ENCODE measurements around the gene IGFBPL1.
A peak's percentile ranks its signal among the peaks of the same experiment; 100 is the strongest.
"Not testable (repeated sequence)": the region's sequence is repeated elsewhere in the genome, so short reads cannot be mapped to it uniquely, and the experiment has no call there.

Gene IGFBPL1

GRCh38 chr9:38394416-38394815, 29.8 kb downstream of the IGFBPL1 start:
- DNase-seq, result no peak

GRCh38 chr9:38393128-38393796, 31.0 kb downstream of the IGFBPL1 start:
- no peak for DNase-seq

GRCh38 chr9:38392235-38393127, 31.8 kb downstream of the IGFBPL1 start, which contains the start of gene ALDH1B1:
TSS of gene ALDH1B1 (plus strand) at chr9:38392702. CDS start at chr9:38395749, 3,047 bp downstream.
- peak; percentile 87 for DNase-seq

- no peak for DNase-seq
These were observed 32.8 kb downstream of the IGFBPL1 start for GRCh38 chr9:38391278-38392118.

GRCh38 chr9:38390851-38391250, 33.4 kb downstream of the IGFBPL1 start:
- DNase-seq, result no peak

- DNase-seq, result no peak
These were observed 33.8 kb downstream of the IGFBPL1 start for GRCh38 chr9:38390442-38390841.

- DNase-seq, result no peak
These were observed 34.9 kb downstream of the IGFBPL1 start for GRCh38 chr9:38389313-38389712.

GRCh38 chr9:38388283-38389223, 35.7 kb downstream of the IGFBPL1 start:
- no peak for DNase-seq

GRCh38 chr9:38387751-38388150, 36.5 kb downstream of the IGFBPL1 start:
- no peak for DNase-seq

- no peak for DNase-seq
These were observed 37.2 kb downstream of the IGFBPL1 start for GRCh38 chr9:38387066-38387465.

- DNase-seq, result no peak
These were observed 37.8 kb downstream of the IGFBPL1 start for GRCh38 chr9:38386319-38386895.

- DNase-seq, result no peak
These were observed 38.4 kb downstream of the IGFBPL1 start for GRCh38 chr9:38385896-38386295.

- no peak for DNase-seq
These were observed 39.0 kb downstream of the IGFBPL1 start for GRCh38 chr9:38384990-38385848.

GRCh38 chr9:38382141-38382540, 42.1 kb downstream of the IGFBPL1 start:
- DNase-seq, result no peak

GRCh38 chr9:38380872-38381534, 43.3 kb downstream of the IGFBPL1 start:
- DNase-seq, result no peak

GRCh38 chr9:38380230-38380871, 43.9 kb downstream of the IGFBPL1 start:
- no peak for DNase-seq

GRCh38 chr9:38377336-38378083, 46.7 kb downstream of the IGFBPL1 start:
- not testable (repeated sequence) for DNase-seq

- DNase-seq, result no peak
These were observed 48.1 kb downstream of the IGFBPL1 start for GRCh38 chr9:38376021-38376670.

Data from left hindlimb (tissue), 1 donor.